IMR-90 (cell line): ENCODE measurements around the gene ACACA. TPM values are rescaled to one million over a fixed set of nuclear protein-coding genes. Genes with fewer than 3 reads are reported as not detected.

Experiments
- ATAC-seq: fragments of 200-7000 bp; cut with Tn5 transposase; 2 replicates; pipeline ENCODE4 v1.9.1; 2020; ENCODE audit warnings: low read depth, mild to moderate bottlenecking, moderate library complexity
- BruUV-seq: library from RNA; stranded (reverse); fragments of 400-500 nt; replicated peaks from 2 replicates; lab custom pipeline; 2021; lab: Mats Ljungman, UMichigan
- CTCF ChIA-PET: fragments of 300-600 bp; formaldehyde crosslinking; extraction: SDS; loops from one replicate; lab custom pipeline; 2021; ENCODE audit warnings: antibody characterized with exemption; lab: Yijun Ruan, JAX
- POLR2A ChIA-PET: fragments of 300-600 bp; sonication (Branson Sonifier 250); formaldehyde crosslinking; loops from one replicate; lab custom pipeline; 2022; ENCODE audit warnings: antibody characterized with exemption; ENCODE audit not compliant: unreplicated experiment; lab: Charles Lee
- DNase-seq: peaks from one replicate; pipeline ENCODE4 v3.0.0; 2013
- H2AFZ ChIP-seq: replicated peaks from 2 replicates; pipeline ENCODE3; 2013; ENCODE audit warnings: low read length, mild to moderate bottlenecking; ENCODE audit not compliant: poor library complexity
- H2AK5ac ChIP-seq: 2 replicates; pipeline ENCODE4 v1.6.1; 2013; ENCODE audit warnings: low read depth, low read length, inconsistent platforms
- H2AK9ac ChIP-seq: replicated peaks from 2 replicates; pipeline ENCODE3; 2013; ENCODE audit warnings: mild to moderate bottlenecking, low read depth, low read length, moderate library complexity; ENCODE audit not compliant: poor library complexity
- H2BK120ac ChIP-seq: 2 replicates; pipeline ENCODE4 v1.6.1; 2013; ENCODE audit warnings: low read depth, low read length, inconsistent platforms
- H2BK15ac ChIP-seq: 3 replicates; pipeline ENCODE4 v1.6.1; 2013; ENCODE audit warnings: low read depth, low read length, inconsistent platforms
- H2BK20ac ChIP-seq: 2 replicates; pipeline ENCODE4 v1.6.1; 2013; ENCODE audit warnings: low read depth, mild to moderate bottlenecking, inconsistent platforms, low read length, moderate library complexity
- H2BK5ac ChIP-seq: 2 replicates; pipeline ENCODE4 v1.6.1; 2013; ENCODE audit warnings: mild to moderate bottlenecking, low read depth, low read length, inconsistent platforms; ENCODE audit not compliant: poor library complexity, severe bottlenecking
- H3K14ac ChIP-seq: replicated peaks from 2 replicates; pipeline ENCODE4 v1.6.1; 2013; ENCODE audit warnings: low read depth, low read length, inconsistent platforms
- H3K18ac ChIP-seq: 2 replicates; pipeline ENCODE4 v1.6.1; 2013; ENCODE audit warnings: low read depth, low read length, control low read depth
- H3K23ac ChIP-seq: 2 replicates; pipeline ENCODE4 v1.6.1; 2013; ENCODE audit warnings: low read depth, low read length, inconsistent platforms
- H3K27ac ChIP-seq: 2 replicates; pipeline ENCODE4 v1.5.1; 2013; ENCODE audit warnings: mild to moderate bottlenecking, control low read depth, low read length; ENCODE audit not compliant: insufficient read depth
- H3K27me3 ChIP-seq: 2 replicates; pipeline ENCODE4 v1.6.1; 2013; ENCODE audit warnings: low read length; ENCODE audit not compliant: control insufficient read depth, insufficient read depth
- H3K36me3 ChIP-seq: 2 replicates; pipeline ENCODE4 v1.6.1; 2013; ENCODE audit warnings: low read length, mixed read lengths; ENCODE audit not compliant: control insufficient read depth, insufficient read depth
- H3K4ac ChIP-seq: 2 replicates; pipeline ENCODE4 v1.6.1; 2013; ENCODE audit warnings: low read depth, low read length, inconsistent platforms
- H3K4me1 ChIP-seq: 2 replicates; pipeline ENCODE4 v1.6.1; 2013; ENCODE audit warnings: low read length, mixed read lengths; ENCODE audit not compliant: control insufficient read depth, insufficient read depth
- H3K4me2 ChIP-seq: 2 replicates; pipeline ENCODE4 v1.6.1; 2013; ENCODE audit warnings: low read depth, mild to moderate bottlenecking, control low read depth, low read length, moderate library complexity
- H3K4me3 ChIP-seq: 2 replicates; pipeline ENCODE4 v1.5.1; 2013; ENCODE audit warnings: low read depth, mild to moderate bottlenecking, control low read depth, low read length, moderate library complexity; ENCODE audit not compliant: insufficient read depth
- H3K56ac ChIP-seq: 2 replicates; pipeline ENCODE4 v1.6.1; 2013; ENCODE audit warnings: low read length, inconsistent platforms; ENCODE audit not compliant: insufficient read depth; ENCODE audit errors: extremely low read depth
- H3K79me1 ChIP-seq, 2 experiments: 2 replicates each; pipeline ENCODE4 v1.6.1; 2013; ENCODE audit warnings: low read length in 2 of 2, inconsistent platforms in 1 of 2, low read depth in 1 of 2
- H3K9ac ChIP-seq: 2 replicates; pipeline ENCODE4 v1.6.1; 2013; ENCODE audit warnings: low read depth, low read length, control low read depth
- H3K9me1 ChIP-seq: 2 replicates; pipeline ENCODE4 v1.6.1; 2013; ENCODE audit warnings: low read length, inconsistent platforms; ENCODE audit not compliant: insufficient read depth
- H3K9me3 ChIP-seq: 2 replicates; pipeline ENCODE4 v1.6.1; 2013; ENCODE audit warnings: low read length; ENCODE audit not compliant: control insufficient read depth, insufficient read depth
- H4K20me1 ChIP-seq: 2 replicates; pipeline ENCODE4 v1.6.1; 2013; ENCODE audit warnings: low read length, inconsistent platforms; ENCODE audit not compliant: insufficient read depth
- H4K5ac ChIP-seq: 2 replicates; pipeline ENCODE4 v1.6.1; 2013; ENCODE audit warnings: mild to moderate bottlenecking, low read depth, low read length, control low read depth
- H4K8ac ChIP-seq, 2 experiments: 2 replicates each; pipeline ENCODE4 v1.6.1; 2013; ENCODE audit warnings: low read depth in 2 of 2, low read length in 2 of 2, control low read depth in 1 of 2, inconsistent platforms in 1 of 2
- H4K91ac ChIP-seq: 2 replicates; pipeline ENCODE4 v1.6.1; 2013; ENCODE audit warnings: low read depth, low read length, inconsistent platforms; ENCODE audit not compliant: insufficient read depth
- BHLHE40 ChIP-seq: fragments of 150-350 bp; IDR thresholded peaks from 2 replicates; pipeline ENCODE4 v1.6.1; 2016; ENCODE audit warnings: mild to moderate bottlenecking, low read depth, low read length
- CEBPB ChIP-seq: IDR thresholded peaks from 2 replicates; pipeline ENCODE4 v1.6.1; 2012; ENCODE audit warnings: low read depth, low read length, improper control_type of control experiment
- MAZ ChIP-seq: IDR thresholded peaks from 2 replicates; pipeline ENCODE4 v1.6.1; 2012; ENCODE audit warnings: low read depth, mild to moderate bottlenecking, low read length, improper control_type of control experiment, moderate library complexity, borderline replicate concordance
- MXI1 ChIP-seq: IDR thresholded peaks from 2 replicates; pipeline ENCODE4 v1.6.1; 2012; ENCODE audit warnings: low read depth, mild to moderate bottlenecking, low read length, moderate library complexity, borderline replicate concordance
- NFE2L2 ChIP-seq: fragments of 150-350 bp; IDR thresholded peaks from 2 replicates; pipeline ENCODE4 v1.6.1; 2016; ENCODE audit warnings: low read depth, mild to moderate bottlenecking, low read length
- POLR2A ChIP-seq: IDR thresholded peaks from 2 replicates; pipeline ENCODE4 v1.6.1; 2012; ENCODE audit warnings: mild to moderate bottlenecking, low read depth, low read length
- RAD21 ChIP-seq: IDR thresholded peaks from 2 replicates; pipeline ENCODE4 v1.6.1; 2012; ENCODE audit warnings: low read length, improper control_type of control experiment
- RCOR1 ChIP-seq: IDR thresholded peaks from 2 replicates; pipeline ENCODE4 v1.6.1; 2012; ENCODE audit warnings: mild to moderate bottlenecking, low read length, improper control_type of control experiment; ENCODE audit not compliant: insufficient replicate concordance
- RFX5 ChIP-seq: IDR thresholded peaks from 2 replicates; pipeline ENCODE4 v1.8.0; 2012; ENCODE audit warnings: low read depth, mild to moderate bottlenecking, low read length, moderate library complexity
- SMC3 ChIP-seq: fragments of 150-350 bp; IDR thresholded peaks from 2 replicates; pipeline ENCODE4 v1.6.1; 2016; ENCODE audit warnings: low read depth, mild to moderate bottlenecking, antibody characterized with exemption, low read length, moderate library complexity
- WGBS, 2 experiments: methylation state at CpG; one replicate each; pipeline versions ENCODE4 v1.1.5 to v1.1.7; 2013; ENCODE audit warnings: missing lambda C conversion rate in 2 of 2; ENCODE audit not compliant: insufficient read length in 1 of 2; ENCODE audit errors: extremely low coverage in 2 of 2; 5-methylcytosine and 5-hydroxymethylcytosine counted together
- dilution Hi-C: fragments of 300-500 bp; cut with HindIII; formaldehyde crosslinking; loops from one replicate; pipeline ENCODE4 v1.14.3; 2018; ENCODE audit warnings: low sequenced_read_pairs; ENCODE audit not compliant: unreplicated experiment
- in situ Hi-C: fragments of 300-500 bp; cut with MboI; formaldehyde crosslinking; loops from 3 replicates; pipeline ENCODE4 v1.14.3; 2019; ENCODE audit warnings: low sequenced_read_pairs, inconsistent platforms, mixed read lengths
- intact Hi-C: fragments of 100-400 bp; cut with micrococcal nuclease; formaldehyde crosslinking; loops from 2 replicates; pipeline ENCODE4 v1.10.0; 2022
- polyA plus RNA-seq, 3 experiments: library from polyadenylated mRNA; depleted of rRNA; stranded (reverse); fragments of >200 nt; gene quantifications; 2 replicates each; pipeline ENCODE4 v1.2.3, GENCODE V29; 2012; ENCODE audit warnings: low replicate concordance in 1 of 3
- total RNA-seq: library from RNA; depleted of rRNA; stranded (reverse); fragments of >200 nt; gene quantifications from 2 replicates; pipeline ENCODE4 v1.2.3, GENCODE V29; 2012
- TF ChIP-seq, protein P1 (sequence below): conservative IDR thresholded peaks from 2 replicates; pipeline ENCODE4 v1.5.1; 2012; ENCODE audit warnings: mild to moderate bottlenecking, low read depth, low read length, improper control_type of control experiment
- TF ChIP-seq, protein P2 (sequence below): fragments of 150-350 bp; IDR thresholded peaks from 2 replicates; pipeline ENCODE4 v1.6.1; 2017; ENCODE audit warnings: mild to moderate bottlenecking, antibody characterized with exemption, low read length, low read depth

Gene ACACA
- total and polyA plus RNA-seq, 2 of the 4 experiments (the other 2 are of a cell fraction), result 21.3 to 39.1 TPM

- Histone ChIP-seq H2AK9ac (no peak overlapping the region), H3K4ac (no peak overlapping the region), H3K9me1 (peaks cover 11% of the 10 kb centered on the region; the same call in 1 of the 2 replicates), H3K4me1 (no peaks in the 10 kb centered on the region), H3K36me3 (no peaks in the 10 kb centered on the region), H2BK5ac (no peak overlapping the region), H3K14ac (no peak overlapping the region), H3K9ac (no peak overlapping the region), H4K8ac (no peak overlapping the region), H4K91ac (no peak overlapping the region), H3K79me1 (peaks cover 4 to 19% of the 10 kb centered on the region in 2 experiments; a peak in 3 of 4 replicates), H2BK120ac (no peak overlapping the region), H3K18ac (no peak overlapping the region), H2BK15ac (no peak overlapping the region), H3K4me3 (no peak overlapping the region), H2AK5ac (no peak overlapping the region), H3K4me2 (no peak overlapping the region), H4K5ac (no peak overlapping the region), H4K20me1 (no peaks in the 10 kb centered on the region; the same call in 1 of the 2 replicates), H3K56ac (no peak overlapping the region), H3K9me3 (no peaks in the 10 kb centered on the region), H3K23ac (no peak overlapping the region), H2AFZ (no peak overlapping the region), H3K27ac (no peak overlapping the region), H3K27me3 (no peaks in the 10 kb centered on the region), H2BK20ac (no peak overlapping the region)
- TF ChIP-seq NFE2L2 (no peak), BHLHE40 (no peak), RAD21 (no peak), MAZ (no peak), RCOR1 (no peak), POLR2A (no peak), SMC3 (no peak), RFX5 (no peak), CEBPB (no peak), MXI1 (no peak)
- TF ChIP-seq, protein P1, sequence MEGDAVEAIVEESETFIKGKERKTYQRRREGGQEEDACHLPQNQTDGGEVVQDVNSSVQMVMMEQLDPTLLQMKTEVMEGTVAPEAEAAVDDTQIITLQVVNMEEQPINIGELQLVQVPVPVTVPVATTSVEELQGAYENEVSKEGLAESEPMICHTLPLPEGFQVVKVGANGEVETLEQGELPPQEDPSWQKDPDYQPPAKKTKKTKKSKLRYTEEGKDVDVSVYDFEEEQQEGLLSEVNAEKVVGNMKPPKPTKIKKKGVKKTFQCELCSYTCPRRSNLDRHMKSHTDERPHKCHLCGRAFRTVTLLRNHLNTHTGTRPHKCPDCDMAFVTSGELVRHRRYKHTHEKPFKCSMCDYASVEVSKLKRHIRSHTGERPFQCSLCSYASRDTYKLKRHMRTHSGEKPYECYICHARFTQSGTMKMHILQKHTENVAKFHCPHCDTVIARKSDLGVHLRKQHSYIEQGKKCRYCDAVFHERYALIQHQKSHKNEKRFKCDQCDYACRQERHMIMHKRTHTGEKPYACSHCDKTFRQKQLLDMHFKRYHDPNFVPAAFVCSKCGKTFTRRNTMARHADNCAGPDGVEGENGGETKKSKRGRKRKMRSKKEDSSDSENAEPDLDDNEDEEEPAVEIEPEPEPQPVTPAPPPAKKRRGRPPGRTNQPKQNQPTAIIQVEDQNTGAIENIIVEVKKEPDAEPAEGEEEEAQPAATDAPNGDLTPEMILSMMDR, result no peak
- TF ChIP-seq, protein P2, sequence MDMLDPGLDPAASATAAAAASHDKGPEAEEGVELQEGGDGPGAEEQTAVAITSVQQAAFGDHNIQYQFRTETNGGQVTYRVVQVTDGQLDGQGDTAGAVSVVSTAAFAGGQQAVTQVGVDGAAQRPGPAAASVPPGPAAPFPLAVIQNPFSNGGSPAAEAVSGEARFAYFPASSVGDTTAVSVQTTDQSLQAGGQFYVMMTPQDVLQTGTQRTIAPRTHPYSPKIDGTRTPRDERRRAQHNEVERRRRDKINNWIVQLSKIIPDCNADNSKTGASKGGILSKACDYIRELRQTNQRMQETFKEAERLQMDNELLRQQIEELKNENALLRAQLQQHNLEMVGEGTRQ, result no peak
- dilution Hi-C loops, result no loop called here
- POLR2A ChIA-PET, result no interaction called here
- BruUV-seq, result no TSS peak
- intact Hi-C loops, result no loop called here
- DNase-seq (no peak), ATAC-seq (no peak)
- CTCF ChIA-PET, result no interaction called here
- in situ Hi-C loops, result no loop called here
- WGBS, 2 experiments, result no CpG with 5 or more reads among the region's 3 CpGs
Observed at GRCh38 chr17:37318931-37319594, 87.6 kb downstream of the ACACA start.
